CD1c-positive myeloid dendritic cell (primary cell): ENCODE results near the gene BCDIN3D.
A peak's percentile ranks its signal among the peaks of the same experiment; 100 is the strongest.
"Not testable (repeated sequence)": the region's sequence is repeated elsewhere in the genome, so short reads cannot be mapped to it uniquely, and the experiment has no call there.

Source experiments
- DNase-seq: peaks from one replicate; pipeline ENCODE4 v3.0.0-alpha.2; 2016; ENCODE audit errors: extremely low spot score

Gene BCDIN3D

GRCh38 chr12:49863946-49864797 lies 21.3 kb upstream of the BCDIN3D start:
- DNase-seq, result no peak

GRCh38 chr12:49860921-49861320 lies 18.0 kb upstream of the BCDIN3D start:
- not testable (repeated sequence) for DNase-seq

GRCh38 chr12:49855890-49856289 lies 13.0 kb upstream of the BCDIN3D start:
- not testable (repeated sequence) for DNase-seq

GRCh38 chr12:49854976-49855375 lies 12.1 kb upstream of the BCDIN3D start:
- DNase-seq, result no peak

- no peak for DNase-seq
These were observed 10.8 kb upstream of the BCDIN3D start for GRCh38 chr12:49853671-49854070.

GRCh38 chr12:49847161-49847560 lies 4.3 kb upstream of the BCDIN3D start:
- DNase-seq, result no peak

- no peak for DNase-seq
These were observed 3.1 kb upstream of the BCDIN3D start for GRCh38 chr12:49846032-49846431.

- no peak for DNase-seq
These were observed 1.1 kb upstream of the BCDIN3D start for GRCh38 chr12:49843876-49844437.

- DNase-seq, result no peak
These were observed 505 bp upstream of the BCDIN3D start for GRCh38 chr12:49843411-49843810.

- peak; percentile 77 for DNase-seq
These were observed 3.8 kb downstream of the BCDIN3D start for GRCh38 chr12:49838973-49839633.

- no peak for DNase-seq
These were observed 10.0 kb downstream of the BCDIN3D start for GRCh38 chr12:49832836-49833421.

- no peak for DNase-seq
These were observed 11.2 kb downstream of the BCDIN3D start for GRCh38 chr12:49831717-49832116.

- peak; percentile 98 for DNase-seq
These were observed 14.5 kb downstream of the BCDIN3D start, which contains the start of gene NCKAP5L for GRCh38 chr12:49828133-49829091. Gene NCKAP5L (minus strand): TSS chr12:49828413. CDS start chr12:49804044, 24,369 bp downstream.

GRCh38 chr12:49827401-49828099 lies 15.4 kb downstream of the BCDIN3D start:
- DNase-seq, result peak; percentile 62

- peak; percentile 42 for DNase-seq
These were observed 15.9 kb downstream of the BCDIN3D start for GRCh38 chr12:49827051-49827400.

- DNase-seq, result no peak
These were observed 16.9 kb downstream of the BCDIN3D start for GRCh38 chr12:49825971-49826421.

- peak; percentile 87 for DNase-seq
These were observed 17.4 kb downstream of the BCDIN3D start for GRCh38 chr12:49825360-49825970.

GRCh38 chr12:49824895-49825294 lies 18.0 kb downstream of the BCDIN3D start:
- DNase-seq, result peak; percentile 91

GRCh38 chr12:49824416-49824815 lies 18.5 kb downstream of the BCDIN3D start:
- DNase-seq, result no peak

- DNase-seq, result no peak
These were observed 19.0 kb downstream of the BCDIN3D start for GRCh38 chr12:49823951-49824350.
